B cell (primary cell): ENCODE measurements around the gene NUFIP1. TPM values are rescaled to one million over a fixed set of nuclear protein-coding genes. Genes with fewer than 3 reads are reported as not detected.

ENCODE experiments used
- ATAC-seq: fragments of 200-7000 bp; cut with Tn5 transposase; one replicate; pipeline ENCODE4 v1.10.0; 2021; ENCODE audit warnings: low read depth, mild to moderate bottlenecking, moderate number of reproducible peaks, moderate library complexity
- CTCF ChIA-PET: fragments of 350-600 bp; sonication (Branson Sonifier 250); formaldehyde crosslinking; loops from one replicate; lab custom pipeline; 2021; ENCODE audit warnings: antibody characterized with exemption, inconsistent platforms; lab: Charles Lee
- POLR2A ChIA-PET: fragments of 350-600 bp; sonication (Branson Sonifier 250); formaldehyde crosslinking; loops from one replicate; lab custom pipeline; 2021; ENCODE audit warnings: antibody characterized with exemption; lab: Charles Lee
- DNase-seq: peaks from one replicate; pipeline ENCODE4 v3.0.0; 2013
- H2AFZ ChIP-seq: 2 replicates; pipeline ENCODE4 v1.6.1; 2012; ENCODE audit warnings: mild to moderate bottlenecking, low read depth, low read length; ENCODE audit not compliant: insufficient read depth, poor library complexity, severe bottlenecking
- H3K27ac ChIP-seq, 2 donors: 1 replicate in 1 of 2; 2 replicates in 1 of 2; pipeline ENCODE4 v1.5.1; 2012 to 2013; ENCODE audit warnings: low read length in 2 of 2, mild to moderate bottlenecking in 2 of 2, moderate library complexity in 1 of 2
- H3K27me3 ChIP-seq, 4 experiments: fragments of 200-600 bp in 1 of 4; sonication (generic) in 1 of 4; replicated peaks in 1 of 4; 1 replicate in 2 of 4; 2 replicates in 2 of 4; pipeline versions ENCODE4 v1.6.1 to v1.7.0; 2013 to 2016; ENCODE audit warnings: low read length in 3 of 4, mild to moderate bottlenecking in 2 of 4, mixed read lengths in 1 of 4, moderate library complexity in 1 of 4; ENCODE audit not compliant: insufficient read depth in 4 of 4, control insufficient read depth in 3 of 4; ENCODE audit errors: control extremely low read depth in 1 of 4
- H3K36me3 ChIP-seq, 2 experiments: replicated peaks in 1 of 2; 1 replicate in 1 of 2; 2 replicates in 1 of 2; pipeline versions ENCODE4 v1.6.1 to v1.7.1; 2013; ENCODE audit warnings: low read length in 1 of 2; ENCODE audit not compliant: insufficient read depth in 2 of 2, control insufficient read depth in 1 of 2; ENCODE audit errors: control extremely low read depth in 1 of 2, extremely low read depth in 1 of 2
- H3K4me1 ChIP-seq, 2 donors: fragments of 200-600 bp in 1 of 2; sonication (generic) in 1 of 2; 1 replicate in 1 of 2; 2 replicates in 1 of 2; pipeline versions ENCODE4 v1.5.1 to v1.6.1; 2013 to 2017; ENCODE audit warnings: low read length in 2 of 2; ENCODE audit not compliant: control insufficient read depth in 2 of 2, insufficient read depth in 2 of 2
- H3K4me2 ChIP-seq: replicated peaks from 2 replicates; pipeline ENCODE3; 2012; ENCODE audit warnings: mild to moderate bottlenecking, low read depth, low read length; ENCODE audit not compliant: poor library complexity, severe bottlenecking
- H3K4me3 ChIP-seq, 5 experiments: fragments of 200-600 bp in 1 of 5; sonication (generic) in 1 of 5; 1 replicate in 3 of 5; 2 replicates in 2 of 5; pipeline versions ENCODE4 v1.5.1 to v1.7.0; 2011 to 2016; ENCODE audit warnings: low read length in 4 of 5, mild to moderate bottlenecking in 4 of 5, low read depth in 2 of 5, control low read depth in 1 of 5, moderate library complexity in 1 of 5; ENCODE audit not compliant: insufficient read depth in 1 of 5; ENCODE audit errors: control extremely low read depth in 1 of 5, extremely low read depth in 1 of 5
- H3K79me2 ChIP-seq: fragments of 200-600 bp; sonication (generic); one replicate; pipeline ENCODE4 v1.6.0; 2016; ENCODE audit warnings: low read length; ENCODE audit not compliant: control insufficient read depth, insufficient read depth
- H3K9ac ChIP-seq: fragments of 200-600 bp; sonication (generic); 2 replicates; pipeline ENCODE4 v1.6.1; 2017; ENCODE audit warnings: mild to moderate bottlenecking, low read length, moderate library complexity
- H3K9me3 ChIP-seq, 3 donors: one replicate each; pipeline versions ENCODE4 v1.6.1 to v1.7.1; 2013; ENCODE audit warnings: low read length in 2 of 3; ENCODE audit not compliant: control insufficient read depth in 2 of 3, insufficient read depth in 1 of 3; ENCODE audit errors: control extremely low read depth in 1 of 3
- H4K20me1 ChIP-seq: 2 replicates; pipeline ENCODE4 v1.6.0; 2012; ENCODE audit warnings: mild to moderate bottlenecking, low read length; ENCODE audit not compliant: insufficient read depth, control insufficient read depth, poor library complexity, severe bottlenecking
- H3K27ac Mint-ChIP-seq: one replicate; pipeline ENCODE4 v1.8.0; 2021; ENCODE audit warnings: mixed read lengths
- H3K27me3 Mint-ChIP-seq: one replicate; pipeline ENCODE4 v1.8.0; 2021; ENCODE audit warnings: mixed read lengths
- H3K4me1 Mint-ChIP-seq: one replicate; pipeline ENCODE4 v1.8.0; 2021; ENCODE audit warnings: mixed read lengths
- H3K4me3 Mint-ChIP-seq: one replicate; pipeline ENCODE4 v1.8.0; 2021; ENCODE audit warnings: mixed read lengths
- H3K9me3 Mint-ChIP-seq: one replicate; pipeline ENCODE4 v1.8.0; 2022; ENCODE audit warnings: mixed read lengths; ENCODE audit not compliant: insufficient read depth
- CTCF ChIP-seq: fragments of 200-600 bp; IDR thresholded peaks from one replicate; pipeline ENCODE4 v1.8.0; 2022; ENCODE audit warnings: antibody characterized with exemption, mild to moderate bottlenecking
- EZH2 ChIP-seq: IDR thresholded peaks from 2 replicates; pipeline ENCODE4 v1.6.1; 2012; ENCODE audit warnings: borderline replicate concordance, low read depth, mild to moderate bottlenecking, moderate library complexity, low read length; ENCODE audit not compliant: insufficient read depth, poor library complexity, severe bottlenecking
- WGBS: methylation state at CpG from one replicate; pipeline ENCODE4 v1.1.5; 2013; ENCODE audit warnings: missing lambda C conversion rate; ENCODE audit not compliant: insufficient coverage; 5-methylcytosine and 5-hydroxymethylcytosine counted together
- intact Hi-C: fragments of 100-400 bp; cut with micrococcal nuclease; formaldehyde crosslinking; loops from one replicate; pipeline ENCODE4 v1.10.0; 2022
- polyA plus RNA-seq: library from polyadenylated mRNA; depleted of rRNA; stranded (reverse); fragments of >200 nt; gene quantifications from 2 replicates; pipeline ENCODE4 v1.2.3, GENCODE V29; 2012
- total RNA-seq, 2 donors: library from RNA; stranded (reverse); fragments of 120-200 nt in 1 of 2; gene quantifications; 1 replicate in 1 of 2; 2 replicates in 1 of 2; pipeline versions ENCODE4 v1.2.3 to v1.2.4, GENCODE V29; 2013 to 2022

Gene NUFIP1
- total and polyA plus RNA-seq, 2 donors (not counting 1 experiment from before 2014, with no cell fraction given) = 2.2 to 4.7 TPM

- no peaks in the 10 kb centered on the region for H4K20me1 ChIP-seq
- no peaks in the 10 kb centered on the region for H3K79me2 ChIP-seq
- H3K9me3 ChIP-seq = no peaks in the 10 kb centered on the region
- no peak overlapping the region for H3K27ac ChIP-seq
- H3K9ac ChIP-seq = no peak overlapping the region
- H3K27me3 ChIP-seq = peaks cover 0 to 5% (median 0%) of the 10 kb centered on the region in 4 experiments
- H2AFZ ChIP-seq = no peak overlapping the region
- H3K36me3 ChIP-seq = no peaks in the 10 kb centered on the region
- TF ChIP-seq EZH2 = no peak
- H3K4me3 ChIP-seq = no peak overlapping the region
- ChIA-PET POLR2A (no interaction called here), CTCF (no interaction called here)
- Mint-ChIP-seq H3K4me1 (no peaks in the 10 kb centered on the region), H3K27me3 (peaks cover 18% of the 10 kb centered on the region), H3K9me3 (no peaks in the 10 kb centered on the region), H3K27ac (no peak overlapping the region), H3K4me3 (no peak overlapping the region)
- no peaks in the 10 kb centered on the region for H3K4me1 ChIP-seq
- intact Hi-C loops = no loop called here
- no peak for ATAC-seq
- no peak overlapping the region for H3K4me2 ChIP-seq
- no peak for DNase-seq
- WGBS = 93% methylated on average over 3 of the region's 3 CpGs
These were observed 59.0 kb downstream of the NUFIP1 start for GRCh38 chr13:44930280-44930679.

DNA sequence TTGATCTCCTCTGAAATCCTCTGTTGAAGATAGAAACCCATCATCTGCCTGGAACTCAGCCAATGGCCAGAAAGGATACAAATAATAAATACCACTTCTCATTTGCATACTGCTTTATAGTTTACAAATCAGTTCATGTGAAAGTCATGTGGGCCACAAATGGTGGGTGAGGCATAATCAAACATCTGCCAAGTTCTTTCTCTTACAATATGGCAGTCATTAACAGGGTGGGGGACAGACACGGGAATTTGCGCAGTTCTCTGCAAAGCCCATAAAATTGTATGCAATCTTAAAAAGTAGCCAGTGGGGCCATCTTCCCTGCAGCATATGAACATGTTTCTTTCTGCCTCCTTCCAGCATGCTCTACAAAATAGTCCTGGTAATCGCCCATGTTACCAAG lies 59.6 kb downstream of the NUFIP1 start:
- no peak overlapping the region for H3K27ac Mint-ChIP-seq
- H3K9me3 Mint-ChIP-seq = no peaks in the 10 kb centered on the region
- H3K4me1 ChIP-seq = no peaks in the 10 kb centered on the region
- intact Hi-C loops = no loop called here
- POLR2A ChIA-PET = no interaction called here
- WGBS = 95% methylated on average over 3 of the region's 3 CpGs
- DNase-seq (no peak), ATAC-seq (no peak)
- no peak overlapping the region for H3K4me3 Mint-ChIP-seq
- no peaks in the 10 kb centered on the region for H4K20me1 ChIP-seq
- H3K4me1 Mint-ChIP-seq = no peaks in the 10 kb centered on the region
- H3K4me3 ChIP-seq = no peak overlapping the region
- CTCF ChIA-PET = no interaction called here
- H3K27ac ChIP-seq = no peak overlapping the region
- no peak overlapping the region for H3K4me2 ChIP-seq
- H3K9ac ChIP-seq = no peak overlapping the region
- H3K27me3 ChIP-seq = peaks cover 0 to 5% (median 1%) of the 10 kb centered on the region in 4 experiments
- H3K27me3 Mint-ChIP-seq = peaks cover 24% of the 10 kb centered on the region
- no peaks in the 10 kb centered on the region for H3K36me3 ChIP-seq
- H2AFZ ChIP-seq = no peak overlapping the region
- no peak for TF ChIP-seq CTCF
- no peak for TF ChIP-seq EZH2
- H3K9me3 ChIP-seq = no peaks in the 10 kb centered on the region
- no peaks in the 10 kb centered on the region for H3K79me2 ChIP-seq
